ENCODE data around the gene GPR62. TPM values are rescaled to one million over a fixed set of nuclear protein-coding genes. Genes with fewer than 3 reads are reported as not detected.
"Not testable (repeated sequence)": the region's sequence is repeated elsewhere in the genome, so short reads cannot be mapped to it uniquely, and the experiment has no call there.

GPR62 gene
- total RNA-seq, 1 experiment from 2014 or later: not detected

DNA sequence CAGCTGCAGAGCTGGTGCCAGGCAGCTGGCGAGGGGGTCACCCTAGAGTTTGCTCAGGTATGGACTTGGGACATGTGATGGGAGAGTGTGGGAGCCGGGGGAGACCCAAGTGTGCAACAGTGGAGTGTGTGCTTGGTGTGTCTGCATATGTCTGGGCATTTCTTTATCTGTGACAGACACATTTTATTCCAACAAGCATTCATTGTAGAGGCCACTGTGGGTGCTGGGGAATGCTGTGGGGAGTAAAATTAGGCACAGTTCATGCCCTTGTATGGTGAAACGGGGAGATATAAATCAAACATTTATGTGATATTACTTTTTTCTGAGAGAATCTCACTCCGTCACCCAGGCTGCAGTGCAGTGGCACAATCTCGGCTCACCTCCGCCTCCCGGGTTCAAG, 32.4 kb downstream of the GPR62 start:
- no peak for ATAC-seq
- BruUV-seq (replicated peaks): no TSS peak

DNA sequence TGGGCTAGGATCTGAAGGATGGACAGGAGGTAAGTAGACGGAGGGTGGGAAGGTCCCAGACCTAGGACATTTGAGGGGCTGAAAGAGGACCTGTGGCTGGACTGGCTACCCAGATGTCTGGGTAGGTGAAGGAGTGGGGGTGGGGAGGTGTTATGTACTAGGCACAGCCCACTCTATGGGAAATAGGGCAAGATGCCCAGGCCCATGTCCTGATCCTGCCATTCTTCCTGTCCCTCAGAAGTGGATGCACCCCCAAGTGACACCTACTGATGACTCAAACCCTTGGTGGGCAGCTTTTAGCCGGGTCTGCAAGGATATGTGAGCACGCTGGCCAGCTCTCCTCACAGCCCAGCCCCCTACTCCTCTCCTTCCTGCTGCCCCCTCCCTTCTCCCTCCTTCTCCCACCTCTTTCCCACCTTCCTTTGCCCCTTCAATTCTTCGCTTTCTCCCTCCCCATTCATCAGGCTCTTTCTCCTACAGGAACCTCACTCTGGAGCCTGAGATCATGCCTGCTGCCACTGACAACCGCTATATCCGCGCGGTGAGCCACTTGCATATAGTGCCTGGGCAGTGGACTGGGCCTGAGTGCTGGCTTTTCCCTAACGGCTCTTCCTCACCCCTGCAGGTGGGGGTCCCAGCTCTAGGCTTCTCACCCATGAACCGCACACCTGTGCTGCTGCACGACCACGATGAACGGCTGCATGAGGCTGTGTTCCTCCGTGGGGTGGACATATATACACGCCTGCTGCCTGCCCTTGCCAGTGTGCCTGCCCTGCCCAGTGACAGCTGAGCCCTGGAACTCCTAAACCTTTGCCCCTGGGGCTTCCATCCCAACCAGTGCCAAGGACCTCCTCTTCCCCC, 33.3 kb downstream of the GPR62 start:
- no peaks in the 10 kb centered on the region for H3K9me3 ChIP-seq (ENCODE audit: control insufficient read depth, insufficient read depth, low read depth, low read length)
- H3K36me3 ChIP-seq (ENCODE audit: control insufficient read depth, insufficient read depth, low read length): no peaks in the 10 kb centered on the region
- H3K27ac ChIP-seq (ENCODE audit: low read length): no peak overlapping the region
- no peaks in the 10 kb centered on the region for H3K27me3 ChIP-seq (ENCODE audit: control insufficient read depth, insufficient read depth, low read length)
- H3K4me1 ChIP-seq (ENCODE audit: control insufficient read depth, insufficient read depth, low read length): peaks cover 6% of the 10 kb centered on the region
- in situ Hi-C loops (cut with HindIII; ENCODE audit: low pct_unique_long_range_greater_than_20kb, low sequenced_read_pairs): no loop called here
- ChIA-PET POLR2A (no interaction called here), CTCF (no interaction called here)
- ATAC-seq (no peak), DNase-seq (ENCODE audit: low read depth, low spot score) (no peak)
- intact Hi-C loops (cut with micrococcal nuclease; ENCODE audit: unreplicated experiment): no loop called here
- no peak overlapping the region for H3K4me3 ChIP-seq (ENCODE audit: low read depth in 2 of 2, low read length in 2 of 2)
- BruUV-seq (replicated peaks): no TSS peak
- no peak for TF ChIP-seq TCF7L2 (IDR thresholded peaks at IDR 0.05; ENCODE audit: low read depth, low read length)
- TF ChIP-seq, protein P1, sequence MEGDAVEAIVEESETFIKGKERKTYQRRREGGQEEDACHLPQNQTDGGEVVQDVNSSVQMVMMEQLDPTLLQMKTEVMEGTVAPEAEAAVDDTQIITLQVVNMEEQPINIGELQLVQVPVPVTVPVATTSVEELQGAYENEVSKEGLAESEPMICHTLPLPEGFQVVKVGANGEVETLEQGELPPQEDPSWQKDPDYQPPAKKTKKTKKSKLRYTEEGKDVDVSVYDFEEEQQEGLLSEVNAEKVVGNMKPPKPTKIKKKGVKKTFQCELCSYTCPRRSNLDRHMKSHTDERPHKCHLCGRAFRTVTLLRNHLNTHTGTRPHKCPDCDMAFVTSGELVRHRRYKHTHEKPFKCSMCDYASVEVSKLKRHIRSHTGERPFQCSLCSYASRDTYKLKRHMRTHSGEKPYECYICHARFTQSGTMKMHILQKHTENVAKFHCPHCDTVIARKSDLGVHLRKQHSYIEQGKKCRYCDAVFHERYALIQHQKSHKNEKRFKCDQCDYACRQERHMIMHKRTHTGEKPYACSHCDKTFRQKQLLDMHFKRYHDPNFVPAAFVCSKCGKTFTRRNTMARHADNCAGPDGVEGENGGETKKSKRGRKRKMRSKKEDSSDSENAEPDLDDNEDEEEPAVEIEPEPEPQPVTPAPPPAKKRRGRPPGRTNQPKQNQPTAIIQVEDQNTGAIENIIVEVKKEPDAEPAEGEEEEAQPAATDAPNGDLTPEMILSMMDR (IDR thresholded peaks at IDR 0.05): no peak
- no peak for TF ChIP-seq POLR2AphosphoS5 (IDR thresholded peaks at IDR 0.05; ENCODE audit: low read depth, low read length)
- TF ChIP-seq SIN3A (IDR thresholded peaks at IDR 0.05; ENCODE audit: borderline replicate concordance, insufficient read depth, low read depth, low read length): no peak
- TF ChIP-seq, protein P2, sequence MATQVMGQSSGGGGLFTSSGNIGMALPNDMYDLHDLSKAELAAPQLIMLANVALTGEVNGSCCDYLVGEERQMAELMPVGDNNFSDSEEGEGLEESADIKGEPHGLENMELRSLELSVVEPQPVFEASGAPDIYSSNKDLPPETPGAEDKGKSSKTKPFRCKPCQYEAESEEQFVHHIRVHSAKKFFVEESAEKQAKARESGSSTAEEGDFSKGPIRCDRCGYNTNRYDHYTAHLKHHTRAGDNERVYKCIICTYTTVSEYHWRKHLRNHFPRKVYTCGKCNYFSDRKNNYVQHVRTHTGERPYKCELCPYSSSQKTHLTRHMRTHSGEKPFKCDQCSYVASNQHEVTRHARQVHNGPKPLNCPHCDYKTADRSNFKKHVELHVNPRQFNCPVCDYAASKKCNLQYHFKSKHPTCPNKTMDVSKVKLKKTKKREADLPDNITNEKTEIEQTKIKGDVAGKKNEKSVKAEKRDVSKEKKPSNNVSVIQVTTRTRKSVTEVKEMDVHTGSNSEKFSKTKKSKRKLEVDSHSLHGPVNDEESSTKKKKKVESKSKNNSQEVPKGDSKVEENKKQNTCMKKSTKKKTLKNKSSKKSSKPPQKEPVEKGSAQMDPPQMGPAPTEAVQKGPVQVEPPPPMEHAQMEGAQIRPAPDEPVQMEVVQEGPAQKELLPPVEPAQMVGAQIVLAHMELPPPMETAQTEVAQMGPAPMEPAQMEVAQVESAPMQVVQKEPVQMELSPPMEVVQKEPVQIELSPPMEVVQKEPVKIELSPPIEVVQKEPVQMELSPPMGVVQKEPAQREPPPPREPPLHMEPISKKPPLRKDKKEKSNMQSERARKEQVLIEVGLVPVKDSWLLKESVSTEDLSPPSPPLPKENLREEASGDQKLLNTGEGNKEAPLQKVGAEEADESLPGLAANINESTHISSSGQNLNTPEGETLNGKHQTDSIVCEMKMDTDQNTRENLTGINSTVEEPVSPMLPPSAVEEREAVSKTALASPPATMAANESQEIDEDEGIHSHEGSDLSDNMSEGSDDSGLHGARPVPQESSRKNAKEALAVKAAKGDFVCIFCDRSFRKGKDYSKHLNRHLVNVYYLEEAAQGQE (IDR thresholded peaks at IDR 0.05; ENCODE audit: insufficient read depth in 1 of 2, low read depth in 2 of 2, low read length in 1 of 2): no peak

More for the DNA sequence above, 32.4 kb downstream of the GPR62 start:
- intact Hi-C loops (cut with micrococcal nuclease; ENCODE audit: unreplicated experiment) (no loop called here), in situ Hi-C loops (cut with HindIII; ENCODE audit: low pct_unique_long_range_greater_than_20kb, low sequenced_read_pairs) (no loop called here)
- CTCF ChIA-PET: no interaction called here
- no peak overlapping the region for H3K4me3 ChIP-seq (ENCODE audit: low read depth in 2 of 2, low read length in 2 of 2)
- H3K9me3 ChIP-seq (ENCODE audit: control insufficient read depth, insufficient read depth, low read depth, low read length): no peaks in the 10 kb centered on the region
- H3K27me3 ChIP-seq (ENCODE audit: control insufficient read depth, insufficient read depth, low read length): no peaks in the 10 kb centered on the region
- H3K27ac ChIP-seq (ENCODE audit: low read length): no peak overlapping the region
- TF ChIP-seq POLR2AphosphoS5 (IDR thresholded peaks at IDR 0.05; ENCODE audit: low read depth, low read length): no peak
- TF ChIP-seq, protein P2 (IDR thresholded peaks at IDR 0.05; ENCODE audit: insufficient read depth in 1 of 2, low read depth in 2 of 2, low read length in 1 of 2): no peak
- no peak for TF ChIP-seq SIN3A (IDR thresholded peaks at IDR 0.05; ENCODE audit: borderline replicate concordance, insufficient read depth, low read depth, low read length)
- no peak for TF ChIP-seq TCF7L2 (IDR thresholded peaks at IDR 0.05; ENCODE audit: low read depth, low read length)
- TF ChIP-seq, protein P1 (IDR thresholded peaks at IDR 0.05): no peak
- H3K4me1 ChIP-seq (ENCODE audit: control insufficient read depth, insufficient read depth, low read length): peaks cover 3% of the 10 kb centered on the region; the same call in 1 of the 2 replicates
- POLR2A ChIA-PET: no interaction called here
- no peak for DNase-seq (ENCODE audit: low read depth, low spot score)
- H3K36me3 ChIP-seq (ENCODE audit: control insufficient read depth, insufficient read depth, low read length): no peaks in the 10 kb centered on the region

DNA sequence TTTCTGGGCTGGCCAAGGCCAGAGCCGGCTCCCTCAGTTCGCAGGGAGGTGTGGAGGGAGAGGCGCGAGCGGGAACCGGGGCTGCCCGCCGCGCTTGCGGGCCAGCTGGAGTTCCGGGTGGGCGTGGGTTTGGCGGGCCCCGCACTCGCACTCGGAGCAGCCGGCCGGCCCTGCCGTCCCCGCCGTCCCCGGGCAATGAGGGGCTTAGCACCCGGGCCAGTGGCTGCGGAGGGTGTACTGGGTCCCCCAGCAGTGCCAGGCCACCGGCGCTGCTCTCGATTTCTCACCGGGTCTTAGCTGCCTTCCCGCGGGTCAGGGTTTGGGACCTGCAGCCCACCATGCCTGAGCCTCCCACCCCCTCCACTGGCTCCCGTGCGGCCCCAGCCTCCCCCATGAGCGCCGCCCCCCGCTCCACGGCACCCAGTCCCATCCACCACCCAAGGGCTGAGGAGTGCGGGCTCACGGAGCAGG, 35.4 kb downstream of the GPR62 start:
- DNase-seq (ENCODE audit: low read depth, low spot score); H3K27me3 ChIP-seq (ENCODE audit: control insufficient read depth, insufficient read depth, low read length); H3K27ac ChIP-seq (ENCODE audit: low read length); ATAC-seq; POLR2A ChIA-PET; H3K9me3 ChIP-seq (ENCODE audit: control insufficient read depth, insufficient read depth, low read depth, low read length); intact Hi-C loops (cut with micrococcal nuclease; ENCODE audit: unreplicated experiment); H3K4me3 ChIP-seq (ENCODE audit: low read depth in 2 of 2, low read length in 2 of 2); in situ Hi-C loops (cut with HindIII; ENCODE audit: low pct_unique_long_range_greater_than_20kb, low sequenced_read_pairs); BruUV-seq (replicated peaks); CTCF ChIA-PET: not testable (repeated sequence)
- H3K4me1 ChIP-seq (ENCODE audit: control insufficient read depth, insufficient read depth, low read length): peaks cover 13% of the 10 kb centered on the region
- H3K36me3 ChIP-seq (ENCODE audit: control insufficient read depth, insufficient read depth, low read length): peaks cover 13% of the 10 kb centered on the region

Measured in Panc1 (cell line).